ENCODE data around the gene CLEC1A. TPM values are rescaled to one million over a fixed set of nuclear protein-coding genes. Genes with fewer than 3 reads are reported as not detected.

Gene CLEC1A
- polyA plus RNA-seq, 1 donor from 2014 or later = not detected

DNA sequence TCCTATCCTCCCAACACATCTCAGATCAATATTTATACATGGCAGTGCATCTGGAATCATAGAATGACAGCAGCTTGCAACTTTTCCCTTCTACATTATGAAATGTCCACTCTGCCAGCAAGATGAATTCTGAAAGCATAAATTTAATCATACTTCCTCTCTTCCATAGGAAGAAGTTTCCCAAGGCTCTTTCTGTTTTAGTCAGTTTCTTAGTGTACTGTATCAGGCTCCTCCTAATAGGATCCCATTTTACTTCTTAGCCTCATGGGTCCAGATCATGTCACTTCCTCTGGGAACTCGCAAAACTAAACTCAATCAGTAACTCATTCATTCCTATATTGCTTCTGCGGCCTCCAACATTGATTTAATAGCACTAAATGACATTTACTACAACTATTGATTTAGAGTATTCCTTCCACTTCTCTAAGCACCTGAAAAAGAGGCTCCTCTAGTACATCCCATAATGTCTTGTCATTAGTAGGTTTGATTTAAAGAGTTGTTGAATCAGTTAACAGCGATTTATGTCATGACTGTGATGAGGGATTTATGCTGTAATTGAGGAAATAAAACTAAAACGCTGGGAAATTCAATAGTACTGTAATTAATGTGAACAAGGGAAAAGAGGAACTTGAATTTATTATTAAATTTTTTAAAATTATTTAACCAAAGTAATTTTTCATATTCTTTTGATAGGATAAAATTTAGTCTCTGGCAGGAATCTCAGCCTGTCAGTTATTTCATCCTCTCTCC lies 4.0 kb downstream of the CLEC1A start:
- Histone ChIP-seq H3K4me3 (ENCODE audit: low read length) (no peak overlapping the region), H4K20me1 (ENCODE audit: insufficient read depth) (no peaks in the 10 kb centered on the region), H3K27ac (ENCODE audit: low read length) (no peak overlapping the region), H3K27me3 (ENCODE audit: insufficient read depth, low read depth, low read length) (no peaks in the 10 kb centered on the region), H3K36me3 (ENCODE audit: insufficient read depth, low read length) (no peaks in the 10 kb centered on the region), H2AFZ (ENCODE audit: low read depth, low read length) (no peak overlapping the region), H3F3A (ENCODE audit: insufficient read depth, low read length, poor library complexity, severe bottlenecking) (no peaks in the 10 kb centered on the region), H3K79me2 (replicated peaks; ENCODE audit: insufficient read depth, low read length) (no peaks in the 10 kb centered on the region), H3K9me3 (ENCODE audit: low read length) (no peaks in the 10 kb centered on the region), H3K9ac (ENCODE audit: low read length) (no peak overlapping the region), H3K9me2 (ENCODE audit: insufficient read depth, low read length) (no peaks in the 10 kb centered on the region), H3K4me2 (ENCODE audit: low read length) (no peak overlapping the region)
- TF ChIP-seq SMC3 (conservative IDR thresholded peaks at IDR 0.05; ENCODE audit: poor library complexity) (no peak), TAF1 (IDR thresholded peaks at IDR 0.05; ENCODE audit: low read depth) (no peak), CTCF (IDR thresholded peaks at IDR 0.05; ENCODE audit: poor library complexity, severe bottlenecking) (no peak), MXI1 (conservative IDR thresholded peaks at IDR 0.05; ENCODE audit: poor library complexity, severe bottlenecking) (no peak), RAD21 (conservative IDR thresholded peaks at IDR 0.05) (no peak), POLR2AphosphoS5 (IDR thresholded peaks at IDR 0.05) (no peak), EP300 (conservative IDR thresholded peaks at IDR 0.05; ENCODE audit: poor library complexity, severe bottlenecking) (no peak), EZH2 (IDR thresholded peaks at IDR 0.05; ENCODE audit: borderline replicate concordance, insufficient read depth, low read length, poor library complexity, severe bottlenecking) (no peak)
- TF ChIP-seq, protein P1, sequence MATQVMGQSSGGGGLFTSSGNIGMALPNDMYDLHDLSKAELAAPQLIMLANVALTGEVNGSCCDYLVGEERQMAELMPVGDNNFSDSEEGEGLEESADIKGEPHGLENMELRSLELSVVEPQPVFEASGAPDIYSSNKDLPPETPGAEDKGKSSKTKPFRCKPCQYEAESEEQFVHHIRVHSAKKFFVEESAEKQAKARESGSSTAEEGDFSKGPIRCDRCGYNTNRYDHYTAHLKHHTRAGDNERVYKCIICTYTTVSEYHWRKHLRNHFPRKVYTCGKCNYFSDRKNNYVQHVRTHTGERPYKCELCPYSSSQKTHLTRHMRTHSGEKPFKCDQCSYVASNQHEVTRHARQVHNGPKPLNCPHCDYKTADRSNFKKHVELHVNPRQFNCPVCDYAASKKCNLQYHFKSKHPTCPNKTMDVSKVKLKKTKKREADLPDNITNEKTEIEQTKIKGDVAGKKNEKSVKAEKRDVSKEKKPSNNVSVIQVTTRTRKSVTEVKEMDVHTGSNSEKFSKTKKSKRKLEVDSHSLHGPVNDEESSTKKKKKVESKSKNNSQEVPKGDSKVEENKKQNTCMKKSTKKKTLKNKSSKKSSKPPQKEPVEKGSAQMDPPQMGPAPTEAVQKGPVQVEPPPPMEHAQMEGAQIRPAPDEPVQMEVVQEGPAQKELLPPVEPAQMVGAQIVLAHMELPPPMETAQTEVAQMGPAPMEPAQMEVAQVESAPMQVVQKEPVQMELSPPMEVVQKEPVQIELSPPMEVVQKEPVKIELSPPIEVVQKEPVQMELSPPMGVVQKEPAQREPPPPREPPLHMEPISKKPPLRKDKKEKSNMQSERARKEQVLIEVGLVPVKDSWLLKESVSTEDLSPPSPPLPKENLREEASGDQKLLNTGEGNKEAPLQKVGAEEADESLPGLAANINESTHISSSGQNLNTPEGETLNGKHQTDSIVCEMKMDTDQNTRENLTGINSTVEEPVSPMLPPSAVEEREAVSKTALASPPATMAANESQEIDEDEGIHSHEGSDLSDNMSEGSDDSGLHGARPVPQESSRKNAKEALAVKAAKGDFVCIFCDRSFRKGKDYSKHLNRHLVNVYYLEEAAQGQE (IDR thresholded peaks at IDR 0.05; ENCODE audit: borderline replicate concordance) = no peak

DNA sequence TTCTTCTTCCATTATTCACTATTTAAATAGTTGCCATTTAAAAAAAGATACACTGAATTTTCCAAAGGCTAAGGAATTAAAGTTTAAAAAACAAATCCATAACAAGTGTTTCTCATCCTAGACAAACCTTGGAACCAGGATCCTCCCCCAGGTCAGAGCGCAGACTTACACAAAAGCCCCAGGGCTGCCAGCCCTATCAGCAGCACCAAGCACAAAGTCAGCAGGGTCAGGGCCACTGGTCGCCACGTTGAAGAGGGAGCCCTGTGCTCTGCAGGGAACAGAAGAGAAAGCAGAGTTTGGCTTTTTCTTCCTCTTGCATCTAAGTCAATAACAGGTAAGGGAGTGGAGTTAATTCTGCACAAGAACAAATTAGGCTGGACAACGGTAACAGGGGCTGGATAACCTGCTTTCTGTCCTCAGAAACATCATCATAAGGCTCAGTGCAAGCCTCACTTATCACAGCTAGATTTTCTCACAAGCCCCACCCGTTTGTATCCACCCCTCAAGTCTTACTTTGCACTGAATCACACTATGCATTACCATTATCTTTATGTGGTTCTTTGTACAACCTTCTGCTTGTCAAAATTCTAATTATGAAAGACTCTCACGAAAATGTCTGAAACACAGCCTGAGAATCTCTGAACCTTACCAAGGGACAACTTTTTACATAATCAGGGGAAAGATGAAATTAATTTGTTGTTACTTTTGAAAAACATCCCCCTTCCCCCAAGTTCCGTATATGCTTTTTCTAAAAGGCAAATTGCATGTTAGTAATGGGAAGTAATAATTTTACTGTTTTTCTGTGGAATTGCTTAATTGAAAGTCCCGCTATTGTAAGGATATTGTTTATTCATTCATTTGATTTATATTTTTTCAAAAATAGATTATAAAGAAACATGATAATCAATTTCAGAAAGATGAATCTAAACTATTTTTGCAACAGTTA lies 9.6 kb downstream of the CLEC1A start:
- H3F3A ChIP-seq (ENCODE audit: insufficient read depth, low read length, poor library complexity, severe bottlenecking) = no peaks in the 10 kb centered on the region
- no peak overlapping the region for H3K27ac ChIP-seq (ENCODE audit: low read length)
- no peaks in the 10 kb centered on the region for H3K9me3 ChIP-seq (ENCODE audit: low read length)
- no peak overlapping the region for H3K4me2 ChIP-seq (ENCODE audit: low read length)
- no peak overlapping the region for H3K4me3 ChIP-seq (ENCODE audit: low read length)
- TF ChIP-seq MXI1 (conservative IDR thresholded peaks at IDR 0.05; ENCODE audit: poor library complexity, severe bottlenecking) (no peak), EZH2 (IDR thresholded peaks at IDR 0.05; ENCODE audit: borderline replicate concordance, insufficient read depth, low read length, poor library complexity, severe bottlenecking) (no peak)
- H3K36me3 ChIP-seq (ENCODE audit: insufficient read depth, low read length) = no peaks in the 10 kb centered on the region
- no peaks in the 10 kb centered on the region for H3K79me2 ChIP-seq (replicated peaks; ENCODE audit: insufficient read depth, low read length)
- H2AFZ ChIP-seq (ENCODE audit: low read depth, low read length) = no peak overlapping the region
- H3K27me3 ChIP-seq (ENCODE audit: insufficient read depth, low read depth, low read length) = no peaks in the 10 kb centered on the region
- no peaks in the 10 kb centered on the region for H3K9me2 ChIP-seq (ENCODE audit: insufficient read depth, low read length)
- H3K9ac ChIP-seq (ENCODE audit: low read length) = no peak overlapping the region
- H4K20me1 ChIP-seq (ENCODE audit: insufficient read depth) = no peaks in the 10 kb centered on the region
